IPS-15b (cell line): Measurements from ENCODE around the gene FAS.
A peak's percentile ranks its signal among the peaks of the same experiment; 100 is the strongest.

Source experiments
- H3K27me3 ChIP-seq: one replicate; pipeline ENCODE4 v1.6.1; 2013; ENCODE audit warnings: low read length; ENCODE audit not compliant: control insufficient read depth, insufficient read depth
- H3K36me3 ChIP-seq: one replicate; pipeline ENCODE4 v1.6.1; 2013; ENCODE audit warnings: low read length; ENCODE audit not compliant: control insufficient read depth, insufficient read depth
- H3K4me1 ChIP-seq: one replicate; pipeline ENCODE4 v1.6.1; 2013; ENCODE audit warnings: mild to moderate bottlenecking, low read length; ENCODE audit not compliant: control insufficient read depth, insufficient read depth
- H3K4me3 ChIP-seq: one replicate; pipeline ENCODE4 v1.5.1; 2013; ENCODE audit warnings: low read depth, low read length
- H3K9ac ChIP-seq: one replicate; pipeline ENCODE4 v1.6.1; 2013; ENCODE audit warnings: low read depth, mild to moderate bottlenecking, low read length
- H3K9me3 ChIP-seq: one replicate; pipeline ENCODE4 v1.6.1; 2013; ENCODE audit warnings: mild to moderate bottlenecking, low read length; ENCODE audit not compliant: control insufficient read depth, insufficient read depth

Gene FAS

GRCh38 chr10:89029181-89029580 lies 38.6 kb downstream of the FAS start:
- H3K4me3 ChIP-seq = no peak overlapping the region
- no peak overlapping the region for H3K9ac ChIP-seq
- no peaks in the 10 kb centered on the region for H3K9me3 ChIP-seq
- peaks cover 25% of the 10 kb centered on the region for H3K4me1 ChIP-seq
- no peaks in the 10 kb centered on the region for H3K36me3 ChIP-seq
- no peaks in the 10 kb centered on the region for H3K27me3 ChIP-seq

GRCh38 chr10:89029785-89030437 lies 39.3 kb downstream of the FAS start:
- no peak overlapping the region for H3K9ac ChIP-seq
- H3K9me3 ChIP-seq = no peaks in the 10 kb centered on the region
- no peak overlapping the region for H3K4me3 ChIP-seq

GRCh38 chr10:89030791-89031190 lies 40.2 kb downstream of the FAS start:
- no peaks in the 10 kb centered on the region for H3K36me3 ChIP-seq
- H3K9ac ChIP-seq = no peak overlapping the region
- H3K9me3 ChIP-seq = no peaks in the 10 kb centered on the region
- H3K27me3 ChIP-seq = no peaks in the 10 kb centered on the region
- peaks cover 25% of the 10 kb centered on the region for H3K4me1 ChIP-seq
- no peak overlapping the region for H3K4me3 ChIP-seq

More at GRCh38 chr10:89029785-89030437, 39.3 kb downstream of the FAS start:
- Histone ChIP-seq H3K27me3 (no peaks in the 10 kb centered on the region), H3K36me3 (no peaks in the 10 kb centered on the region), H3K4me1 (peaks cover 25% of the 10 kb centered on the region)

- peak overlapping the region; percentile 8 for H3K4me3 ChIP-seq
- no peaks in the 10 kb centered on the region for H3K36me3 ChIP-seq
- no peaks in the 10 kb centered on the region for H3K27me3 ChIP-seq
- peaks cover 25% of the 10 kb centered on the region for H3K4me1 ChIP-seq
- no peaks in the 10 kb centered on the region for H3K9me3 ChIP-seq
- no peak overlapping the region for H3K9ac ChIP-seq
Observed at GRCh38 chr10:89032141-89032891, 41.7 kb downstream of the FAS start.

GRCh38 chr10:89035461-89035860 lies 44.9 kb downstream of the FAS start:
- Histone ChIP-seq H3K4me1 (peaks cover 25% of the 10 kb centered on the region), H3K36me3 (no peaks in the 10 kb centered on the region), H3K4me3 (no peak overlapping the region), H3K9me3 (no peaks in the 10 kb centered on the region), H3K9ac (no peak overlapping the region), H3K27me3 (no peaks in the 10 kb centered on the region)

- peaks cover 10% of the 10 kb centered on the region for H3K4me1 ChIP-seq
- no peak overlapping the region for H3K4me3 ChIP-seq
- no peaks in the 10 kb centered on the region for H3K9me3 ChIP-seq
- H3K27me3 ChIP-seq = no peaks in the 10 kb centered on the region
- no peaks in the 10 kb centered on the region for H3K36me3 ChIP-seq
- no peak overlapping the region for H3K9ac ChIP-seq
Observed at GRCh38 chr10:89037096-89037495, 46.5 kb downstream of the FAS start.

GRCh38 chr10:89042562-89042961 lies 52.0 kb downstream of the FAS start:
- Histone ChIP-seq H3K27me3 (no peaks in the 10 kb centered on the region), H3K9ac (no peak overlapping the region), H3K9me3 (no peaks in the 10 kb centered on the region), H3K4me1 (no peaks in the 10 kb centered on the region), H3K36me3 (no peaks in the 10 kb centered on the region), H3K4me3 (no peak overlapping the region)

GRCh38 chr10:89043052-89043451 lies 52.5 kb downstream of the FAS start:
- Histone ChIP-seq H3K9me3 (no peaks in the 10 kb centered on the region), H3K36me3 (no peaks in the 10 kb centered on the region)

GRCh38 chr10:89047397-89047796 lies 56.8 kb downstream of the FAS start:
- Histone ChIP-seq H3K36me3 (no peaks in the 10 kb centered on the region), H3K9me3 (no peaks in the 10 kb centered on the region), H3K27me3 (no peaks in the 10 kb centered on the region), H3K4me3 (no peak overlapping the region), H3K4me1 (no peaks in the 10 kb centered on the region), H3K9ac (no peak overlapping the region)

More at GRCh38 chr10:89043052-89043451, 52.5 kb downstream of the FAS start:
- Histone ChIP-seq H3K27me3 (no peaks in the 10 kb centered on the region), H3K4me3 (no peak overlapping the region), H3K4me1 (no peaks in the 10 kb centered on the region), H3K9ac (no peak overlapping the region)

- no peaks in the 10 kb centered on the region for H3K9me3 ChIP-seq
- H3K4me1 ChIP-seq = no peaks in the 10 kb centered on the region
- no peak overlapping the region for H3K9ac ChIP-seq
- no peaks in the 10 kb centered on the region for H3K36me3 ChIP-seq
- H3K27me3 ChIP-seq = no peaks in the 10 kb centered on the region
- no peak overlapping the region for H3K4me3 ChIP-seq
Observed at GRCh38 chr10:89051593-89051992, 61.0 kb downstream of the FAS start.

GRCh38 chr10:89053555-89053954 lies 63.0 kb downstream of the FAS start:
- Histone ChIP-seq H3K36me3 (no peaks in the 10 kb centered on the region), H3K27me3 (no peaks in the 10 kb centered on the region), H3K4me1 (no peaks in the 10 kb centered on the region), H3K4me3 (no peak overlapping the region), H3K9ac (no peak overlapping the region), H3K9me3 (no peaks in the 10 kb centered on the region)

GRCh38 chr10:89055159-89055558 lies 64.6 kb downstream of the FAS start:
- no peaks in the 10 kb centered on the region for H3K36me3 ChIP-seq
- H3K27me3 ChIP-seq = no peaks in the 10 kb centered on the region
- H3K4me1 ChIP-seq = no peaks in the 10 kb centered on the region
- H3K4me3 ChIP-seq = no peak overlapping the region
- H3K9me3 ChIP-seq = no peaks in the 10 kb centered on the region
- no peak overlapping the region for H3K9ac ChIP-seq
